ENCODE data around the gene MDM2.

GRCh38 chr12:68871921-68872320 is 63.9 kb downstream of the MDM2 start:
- no peak for TF ChIP-seq POLR2AphosphoS5 (IDR thresholded peaks at IDR 0.05; ENCODE audit: borderline replicate concordance, low read depth, low read length)
- TF ChIP-seq EZH2 (IDR thresholded peaks at IDR 0.05), result no peak
- no peak for TF ChIP-seq FOXP2 (optimal IDR thresholded peaks at IDR 0.05; ENCODE audit: control extremely low read depth, extremely low read length, insufficient read depth)
